Endothelial cell of umbilical vein (primary cell): ENCODE measurements around the gene ZNF407. TPM values are rescaled to one million over a fixed set of nuclear protein-coding genes. Genes with fewer than 3 reads are reported as not detected.

ENCODE experiments used
- BruUV-seq: library from RNA; stranded (reverse); fragments of 400-500 nt; replicated peaks from 2 replicates; lab custom pipeline; 2021; lab: Mats Ljungman, UMichigan
- CTCF ChIA-PET: fragments of 300-600, 350-600 bp; sonication (Branson Sonifier 250); formaldehyde crosslinking; loops from one replicate; lab custom pipeline; 2021; ENCODE audit warnings: antibody characterized with exemption, inconsistent platforms; lab: Charles Lee
- POLR2A ChIA-PET: fragments of 300-600, 350-600 bp; sonication (Branson Sonifier 250); formaldehyde crosslinking; loops from one replicate; lab custom pipeline; 2021; ENCODE audit warnings: antibody characterized with exemption, inconsistent platforms; lab: Charles Lee
- DNase-seq: peaks from one replicate; pipeline ENCODE4 v3.0.0-alpha.2; 2011; ENCODE audit warnings: low read depth, low spot score
- FAIRE-seq: peaks from 2 replicates; lab custom pipeline; 2011; peaks lifted over from hg19 to GRCh38; lab: Jason Lieb, UNC
- H2AFZ ChIP-seq: 2 replicates; pipeline ENCODE4 v1.6.0; 2012; ENCODE audit warnings: low read depth, low read length, control low read depth, inconsistent platforms
- H3K27ac ChIP-seq: 2 replicates; pipeline ENCODE4 v1.5.1; 2011; ENCODE audit warnings: low read depth, mild to moderate bottlenecking, control low read depth, low read length, moderate library complexity; ENCODE audit not compliant: insufficient read depth
- H3K27me3 ChIP-seq, 2 experiments: 2 replicates each; pipeline versions ENCODE4 v1.6.0 to v1.6.1; 2011; ENCODE audit warnings: low read length in 2 of 2, mixed read lengths in 1 of 2; ENCODE audit not compliant: control insufficient read depth in 2 of 2, insufficient read depth in 2 of 2
- H3K36me3 ChIP-seq, 2 experiments: 2 replicates in 1 of 2; 3 replicates in 1 of 2; pipeline ENCODE4 v1.5.1; 2011; ENCODE audit warnings: low read length in 2 of 2, mild to moderate bottlenecking in 1 of 2, moderate library complexity in 1 of 2; ENCODE audit not compliant: control insufficient read depth in 2 of 2, insufficient read depth in 2 of 2; ENCODE audit errors: extremely low read depth in 1 of 2
- H3K4me1 ChIP-seq: 3 replicates; pipeline ENCODE4 v1.5.1; 2011; ENCODE audit warnings: mild to moderate bottlenecking, low read length; ENCODE audit not compliant: control insufficient read depth, insufficient read depth; ENCODE audit errors: extremely low read depth
- H3K4me2 ChIP-seq: 2 replicates; pipeline ENCODE4 v1.6.1; 2011; ENCODE audit warnings: low read length, control low read depth, mixed read lengths; ENCODE audit not compliant: insufficient read depth
- H3K4me3 ChIP-seq, 3 experiments: fragments of 200-600 bp in 1 of 3; sonication (generic), shearing (Covaris generic) in 1 of 3; replicated peaks in 1 of 3; 2 replicates each; pipeline ENCODE4 v1.5.1; 2011 to 2016; ENCODE audit warnings: control low read depth in 3 of 3, low read length in 3 of 3, mild to moderate bottlenecking in 2 of 3, inconsistent platforms in 1 of 3, low read depth in 1 of 3, moderate library complexity in 1 of 3; ENCODE audit not compliant: insufficient read depth in 1 of 3
- H3K79me2 ChIP-seq: 2 replicates; pipeline ENCODE4 v1.6.0; 2012; ENCODE audit warnings: low read length, inconsistent platforms; ENCODE audit not compliant: control insufficient read depth, insufficient read depth
- H3K9ac ChIP-seq: replicated peaks from 2 replicates; pipeline ENCODE3; 2011; ENCODE audit warnings: low read length, control low read depth; ENCODE audit not compliant: insufficient read depth; ENCODE audit errors: extremely low read depth
- H3K9me1 ChIP-seq: replicated peaks from 3 replicates; pipeline ENCODE4 v1.6.0; 2011; ENCODE audit warnings: mild to moderate bottlenecking, low read length; ENCODE audit not compliant: control insufficient read depth, insufficient read depth; ENCODE audit errors: extremely low read depth
- H3K9me3 ChIP-seq: replicated peaks from 2 replicates; pipeline ENCODE4 v1.5.1; 2012; ENCODE audit warnings: low read length, inconsistent platforms; ENCODE audit not compliant: control insufficient read depth, insufficient read depth
- H4K20me1 ChIP-seq: replicated peaks from 2 replicates; pipeline ENCODE3; 2011; ENCODE audit warnings: mild to moderate bottlenecking, low read length; ENCODE audit not compliant: control insufficient read depth, insufficient read depth; ENCODE audit errors: extremely low read depth
- CTCF ChIP-seq, 2 donors: IDR thresholded peaks; 1 replicate in 1 of 2; 2 replicates in 1 of 2; pipeline ENCODE4 v1.5.1; 2011; ENCODE audit warnings: low read length in 2 of 2, mild to moderate bottlenecking in 2 of 2, moderate library complexity in 2 of 2, control low read depth in 1 of 2, inconsistent platforms in 1 of 2, low read depth in 1 of 2; ENCODE audit not compliant: insufficient read depth in 1 of 2; ENCODE audit errors: extremely low read depth in 1 of 2
- EZH2 ChIP-seq: IDR thresholded peaks from 2 replicates; pipeline ENCODE4 v1.6.1; 2012; ENCODE audit warnings: borderline replicate concordance, low read depth, mild to moderate bottlenecking, moderate library complexity, low read length, inconsistent platforms; ENCODE audit not compliant: severe bottlenecking
- FOS ChIP-seq: IDR thresholded peaks from 2 replicates; pipeline ENCODE4 v1.6.1; 2011; ENCODE audit warnings: mild to moderate bottlenecking, low read length, moderate library complexity, borderline replicate concordance; ENCODE audit not compliant: insufficient read depth
- GATA2 ChIP-seq: IDR thresholded peaks from 2 replicates; pipeline ENCODE4 v1.7.0; 2011; ENCODE audit warnings: low read depth, mild to moderate bottlenecking, moderate library complexity, mixed read lengths, low read length; ENCODE audit not compliant: insufficient read length, insufficient read depth
- JUN ChIP-seq: IDR thresholded peaks from 2 replicates; pipeline ENCODE4 v1.6.1; 2011; ENCODE audit warnings: borderline replicate concordance, low read depth; ENCODE audit not compliant: insufficient read length, insufficient read depth
- MAX ChIP-seq: IDR thresholded peaks from 2 replicates; pipeline ENCODE4 v1.6.1; 2011; ENCODE audit not compliant: insufficient read depth, insufficient read length
- MYC ChIP-seq: IDR thresholded peaks from one replicate; pipeline ENCODE4 v1.6.1; 2011; ENCODE audit warnings: mild to moderate bottlenecking, low read depth, low read length
- POLR2A ChIP-seq: IDR thresholded peaks from 2 replicates; pipeline ENCODE4 v1.6.1; 2012; ENCODE audit warnings: low read depth, mild to moderate bottlenecking, control low read depth, low read length
- POLR2AphosphoS5 ChIP-seq: IDR thresholded peaks from 2 replicates; pipeline ENCODE4 v1.6.1; 2012; ENCODE audit warnings: low read depth, mild to moderate bottlenecking, control low read depth, low read length, moderate library complexity; ENCODE audit not compliant: insufficient read depth
- dilution Hi-C: fragments of 300-500 bp; cut with MboI; formaldehyde crosslinking; loops from one replicate; pipeline ENCODE4 v1.15.0; 2019; ENCODE audit warnings: low sequenced_read_pairs; ENCODE audit not compliant: extremely low pct_ligation_motif_present
- intact Hi-C: fragments of 100-400 bp; cut with micrococcal nuclease; formaldehyde crosslinking; loops from one replicate; pipeline ENCODE4 v1.10.0; 2022
- polyA plus RNA-seq, 4 experiments: library from polyadenylated mRNA; depleted of rRNA in 3 of 4; stranded (reverse) in 3 of 4; unstranded in 1 of 4; fragments of >200 nt; gene quantifications; 2 replicates each; pipeline versions ENCODE4 v1.2.1 to v1.2.3, GENCODE V29; 2011 to 2012; ENCODE audit warnings: missing spikeins in 1 of 4
- total RNA-seq: library from RNA; stranded (reverse); gene quantifications from 2 replicates; pipeline ENCODE4 v1.2.3, GENCODE V29; 2021

The ZNF407 gene
- total and polyA plus RNA-seq, 2 donors (not counting 3 experiments of a cell fraction or from before 2014, with no cell fraction given): 3.8 to 20.1 TPM

DNA sequence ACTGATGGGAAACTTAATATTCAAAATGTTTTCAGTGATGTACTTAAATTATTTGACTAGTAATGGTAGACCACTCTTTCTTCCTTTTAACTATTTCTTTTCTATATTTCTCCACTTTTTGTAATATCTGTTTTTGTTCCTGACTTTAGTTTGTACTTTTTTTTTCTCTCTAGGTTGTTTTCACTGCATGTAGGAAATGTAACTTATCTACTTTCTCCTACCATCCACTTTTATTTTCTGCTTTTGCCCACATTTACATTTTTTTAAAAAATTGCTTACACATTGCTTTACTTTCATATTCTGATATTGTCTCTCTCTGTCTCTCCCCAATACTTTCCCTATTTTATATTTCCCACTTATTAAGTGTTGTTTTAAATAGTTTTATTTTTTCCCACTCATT is 47.0 kb downstream of the ZNF407 start:
- intact Hi-C loops (no loop called here), dilution Hi-C loops (no loop called here)
- POLR2A ChIA-PET: no interaction called here
- CTCF ChIA-PET: no interaction called here
- no peak overlapping the region for H3K4me3 ChIP-seq
- no peak overlapping the region for H3K4me2 ChIP-seq
- H2AFZ ChIP-seq: no peak overlapping the region
- no peak overlapping the region for H3K27ac ChIP-seq
- no peaks in the 10 kb centered on the region for H3K27me3 ChIP-seq
- FAIRE-seq (no peak), DNase-seq (no peak)
- no peaks in the 10 kb centered on the region for H3K36me3 ChIP-seq
- no peaks in the 10 kb centered on the region for H4K20me1 ChIP-seq
- no peaks in the 10 kb centered on the region for H3K4me1 ChIP-seq
- no peak for TF ChIP-seq POLR2A
- no peak for TF ChIP-seq MYC
- no peak for TF ChIP-seq CTCF (IDR thresholded peaks at IDR 0.05; ENCODE audit: extremely low read depth in 1 of 2, insufficient read depth in 1 of 2, low read depth in 1 of 2, low read length in 2 of 2)
- TF ChIP-seq JUN: no peak
- TF ChIP-seq POLR2AphosphoS5: no peak
- no peak for TF ChIP-seq EZH2
- no peak for TF ChIP-seq MAX
- no peak for TF ChIP-seq GATA2
- TF ChIP-seq FOS: no peak
- H3K79me2 ChIP-seq: no peaks in the 10 kb centered on the region
- H3K9me1 ChIP-seq: no peaks in the 10 kb centered on the region
- no peaks in the 10 kb centered on the region for H3K9me3 ChIP-seq
- no TSS peak for BruUV-seq
- no peak overlapping the region for H3K9ac ChIP-seq
